ENCODE measurements around the gene EOLA2.
"Not testable (repeated sequence)": the region's sequence is repeated elsewhere in the genome, so short reads cannot be mapped to it uniquely, and the experiment has no call there.

- TF ChIP-seq CTCF (conservative IDR thresholded peaks at IDR 0.05; ENCODE audit: low read depth, low read length); EZH2 (IDR thresholded peaks at IDR 0.05; ENCODE audit: borderline replicate concordance, low read depth, low read length, poor library complexity, severe bottlenecking): not testable (repeated sequence)
Observed at GRCh38 chrX:149946932-149947331, 8.6 kb upstream of the EOLA2 start.

Measured in A673 (cell line).